HL-60 (cell line): ENCODE results near the gene GGTLC2.

ENCODE experiments used
- DNase-seq, 2 experiments: peaks; one replicate each; pipeline ENCODE4 v3.0.0-alpha.2; 2010 to 2020; ENCODE audit warnings: low read depth in 1 of 2, low spot score in 1 of 2
- H3K27ac ChIP-seq: fragments of 250-450 bp; sonication (Bioruptor Pico); replicated peaks from 2 replicates; pipeline ENCODE4 v1.5.1; 2020; ENCODE audit warnings: mild to moderate bottlenecking, moderate library complexity
- H3K27me3 ChIP-seq: fragments of 250-450 bp; sonication (Bioruptor Pico); 2 replicates; pipeline ENCODE4 v1.5.1; 2021; ENCODE audit warnings: mild to moderate bottlenecking, moderate library complexity; ENCODE audit not compliant: insufficient read depth, poor library complexity, severe bottlenecking
- H3K4me3 ChIP-seq: replicated peaks from 2 replicates; pipeline ENCODE4 v1.5.1; 2011; ENCODE audit warnings: mild to moderate bottlenecking, control low read depth, low read length; ENCODE audit not compliant: insufficient read depth
- GABPA ChIP-seq: IDR thresholded peaks from 2 replicates; pipeline ENCODE4 v1.6.1; 2012; ENCODE audit warnings: low read depth
- POLR2AphosphoS5 ChIP-seq: IDR thresholded peaks from 2 replicates; pipeline ENCODE4 v1.6.1; 2012; ENCODE audit warnings: low read depth
- SPI1 ChIP-seq: IDR thresholded peaks from 2 replicates; pipeline ENCODE4 v1.6.1; 2012; ENCODE audit warnings: low read depth, mild to moderate bottlenecking, borderline replicate concordance
- TF ChIP-seq, protein P1 (sequence below): IDR thresholded peaks from one replicate; pipeline ENCODE4 v1.5.1; 2011; ENCODE audit warnings: low read length, control low read depth, inconsistent platforms; ENCODE audit not compliant: insufficient read depth
- TF ChIP-seq, protein P2 (sequence below): IDR thresholded peaks from 2 replicates; pipeline ENCODE4 v1.6.1; 2012; ENCODE audit warnings: low read depth; ENCODE audit not compliant: insufficient replicate concordance

The GGTLC2 gene

DNA sequence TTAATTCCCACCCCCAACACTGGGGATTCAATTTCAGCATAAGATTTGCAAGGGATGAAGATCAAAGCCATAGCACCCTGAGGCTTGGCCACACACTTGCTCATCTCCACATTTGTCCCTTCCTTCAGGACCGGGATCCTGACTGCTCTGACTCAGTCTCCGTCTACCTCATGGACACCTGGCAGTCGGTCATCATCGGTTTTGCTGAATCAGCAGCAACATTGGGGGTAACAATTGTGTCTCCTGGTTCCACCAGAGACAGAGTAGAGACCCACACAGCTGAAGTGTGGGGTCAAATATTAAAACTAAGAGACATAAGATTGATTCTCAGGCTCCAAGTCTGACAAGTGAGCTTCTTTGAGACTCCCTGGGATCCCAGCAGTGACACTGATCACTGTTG lies 34.6 kb downstream of the GGTLC2 start:
- TF ChIP-seq POLR2AphosphoS5 (no peak), SPI1 (no peak), GABPA (no peak)
- TF ChIP-seq, protein P1, sequence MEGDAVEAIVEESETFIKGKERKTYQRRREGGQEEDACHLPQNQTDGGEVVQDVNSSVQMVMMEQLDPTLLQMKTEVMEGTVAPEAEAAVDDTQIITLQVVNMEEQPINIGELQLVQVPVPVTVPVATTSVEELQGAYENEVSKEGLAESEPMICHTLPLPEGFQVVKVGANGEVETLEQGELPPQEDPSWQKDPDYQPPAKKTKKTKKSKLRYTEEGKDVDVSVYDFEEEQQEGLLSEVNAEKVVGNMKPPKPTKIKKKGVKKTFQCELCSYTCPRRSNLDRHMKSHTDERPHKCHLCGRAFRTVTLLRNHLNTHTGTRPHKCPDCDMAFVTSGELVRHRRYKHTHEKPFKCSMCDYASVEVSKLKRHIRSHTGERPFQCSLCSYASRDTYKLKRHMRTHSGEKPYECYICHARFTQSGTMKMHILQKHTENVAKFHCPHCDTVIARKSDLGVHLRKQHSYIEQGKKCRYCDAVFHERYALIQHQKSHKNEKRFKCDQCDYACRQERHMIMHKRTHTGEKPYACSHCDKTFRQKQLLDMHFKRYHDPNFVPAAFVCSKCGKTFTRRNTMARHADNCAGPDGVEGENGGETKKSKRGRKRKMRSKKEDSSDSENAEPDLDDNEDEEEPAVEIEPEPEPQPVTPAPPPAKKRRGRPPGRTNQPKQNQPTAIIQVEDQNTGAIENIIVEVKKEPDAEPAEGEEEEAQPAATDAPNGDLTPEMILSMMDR: no peak
- TF ChIP-seq, protein P2, sequence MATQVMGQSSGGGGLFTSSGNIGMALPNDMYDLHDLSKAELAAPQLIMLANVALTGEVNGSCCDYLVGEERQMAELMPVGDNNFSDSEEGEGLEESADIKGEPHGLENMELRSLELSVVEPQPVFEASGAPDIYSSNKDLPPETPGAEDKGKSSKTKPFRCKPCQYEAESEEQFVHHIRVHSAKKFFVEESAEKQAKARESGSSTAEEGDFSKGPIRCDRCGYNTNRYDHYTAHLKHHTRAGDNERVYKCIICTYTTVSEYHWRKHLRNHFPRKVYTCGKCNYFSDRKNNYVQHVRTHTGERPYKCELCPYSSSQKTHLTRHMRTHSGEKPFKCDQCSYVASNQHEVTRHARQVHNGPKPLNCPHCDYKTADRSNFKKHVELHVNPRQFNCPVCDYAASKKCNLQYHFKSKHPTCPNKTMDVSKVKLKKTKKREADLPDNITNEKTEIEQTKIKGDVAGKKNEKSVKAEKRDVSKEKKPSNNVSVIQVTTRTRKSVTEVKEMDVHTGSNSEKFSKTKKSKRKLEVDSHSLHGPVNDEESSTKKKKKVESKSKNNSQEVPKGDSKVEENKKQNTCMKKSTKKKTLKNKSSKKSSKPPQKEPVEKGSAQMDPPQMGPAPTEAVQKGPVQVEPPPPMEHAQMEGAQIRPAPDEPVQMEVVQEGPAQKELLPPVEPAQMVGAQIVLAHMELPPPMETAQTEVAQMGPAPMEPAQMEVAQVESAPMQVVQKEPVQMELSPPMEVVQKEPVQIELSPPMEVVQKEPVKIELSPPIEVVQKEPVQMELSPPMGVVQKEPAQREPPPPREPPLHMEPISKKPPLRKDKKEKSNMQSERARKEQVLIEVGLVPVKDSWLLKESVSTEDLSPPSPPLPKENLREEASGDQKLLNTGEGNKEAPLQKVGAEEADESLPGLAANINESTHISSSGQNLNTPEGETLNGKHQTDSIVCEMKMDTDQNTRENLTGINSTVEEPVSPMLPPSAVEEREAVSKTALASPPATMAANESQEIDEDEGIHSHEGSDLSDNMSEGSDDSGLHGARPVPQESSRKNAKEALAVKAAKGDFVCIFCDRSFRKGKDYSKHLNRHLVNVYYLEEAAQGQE: no peak
- Histone ChIP-seq H3K4me3 (no peak overlapping the region), H3K27me3 (peaks cover 3% of the 10 kb centered on the region), H3K27ac (no peak overlapping the region)
- no peak for DNase-seq

DNA sequence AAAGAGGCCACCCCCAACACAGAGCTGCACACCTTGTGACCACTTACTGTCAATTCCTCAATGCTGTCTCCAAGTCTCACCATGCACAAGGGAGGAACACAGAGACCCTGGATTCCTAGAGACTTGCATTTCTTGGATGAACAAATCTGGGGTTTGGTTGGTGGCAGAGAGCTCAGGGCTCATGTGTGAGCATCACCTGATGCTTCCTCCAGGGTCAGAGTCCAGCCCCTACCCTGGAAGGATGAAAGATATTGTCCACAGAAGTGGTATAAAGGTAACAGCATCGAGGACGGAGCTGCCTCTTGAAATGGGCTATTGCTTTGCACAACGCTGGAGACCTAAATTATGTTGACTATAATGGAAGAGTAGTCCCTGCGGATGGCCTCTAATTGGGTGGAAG lies 36.0 kb downstream of the GGTLC2 start:
- TF ChIP-seq, protein P1: no peak
- TF ChIP-seq POLR2AphosphoS5: no peak
- no peak for TF ChIP-seq SPI1
- TF ChIP-seq GABPA: no peak
- TF ChIP-seq, protein P2: no peak
- no peak for DNase-seq
- no peak overlapping the region for H3K4me3 ChIP-seq
- no peak overlapping the region for H3K27ac ChIP-seq
- H3K27me3 ChIP-seq: peaks cover 3% of the 10 kb centered on the region

DNA sequence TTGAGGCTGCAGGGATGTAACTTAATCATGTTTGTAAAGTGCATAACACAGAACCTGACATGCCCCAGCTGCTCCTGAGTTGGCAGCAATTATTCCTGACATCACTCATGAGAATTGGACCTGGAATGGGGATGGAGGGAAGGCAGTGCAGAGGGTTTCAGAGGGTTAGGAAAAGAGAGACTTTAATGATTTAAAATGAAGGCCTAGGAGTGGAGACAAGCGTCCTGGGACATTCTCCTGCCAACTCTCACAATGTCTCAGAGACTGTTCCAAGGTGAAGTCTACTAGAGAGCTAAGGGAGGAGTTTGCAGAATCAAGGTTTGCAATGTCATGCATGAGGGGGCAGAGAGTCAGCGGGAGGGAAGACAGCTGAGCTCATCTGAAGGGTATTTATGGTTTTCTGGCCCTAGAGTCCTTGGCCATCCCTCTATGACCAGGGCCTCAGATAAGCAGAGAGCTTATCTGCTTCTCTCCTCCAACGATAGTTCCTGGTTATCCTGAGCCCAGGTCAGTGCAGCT lies 36.9 kb downstream of the GGTLC2 start:
- Histone ChIP-seq H3K27me3 (peaks cover 3% of the 10 kb centered on the region), H3K4me3 (no peak overlapping the region), H3K27ac (no peak overlapping the region)
- no peak for TF ChIP-seq SPI1
- TF ChIP-seq, protein P2: no peak
- no peak for TF ChIP-seq POLR2AphosphoS5
- TF ChIP-seq, protein P1: no peak
- no peak for TF ChIP-seq GABPA
- DNase-seq: no peak
